ENCODE measurements around the gene GJA4. TPM values are rescaled to one million over a fixed set of nuclear protein-coding genes. Genes with fewer than 3 reads are reported as not detected.

Gene GJA4
- total RNA-seq, 3 donors from 2014 or later (not counting 1 experiment from before 2014, with no cell fraction given): not detected

DNA sequence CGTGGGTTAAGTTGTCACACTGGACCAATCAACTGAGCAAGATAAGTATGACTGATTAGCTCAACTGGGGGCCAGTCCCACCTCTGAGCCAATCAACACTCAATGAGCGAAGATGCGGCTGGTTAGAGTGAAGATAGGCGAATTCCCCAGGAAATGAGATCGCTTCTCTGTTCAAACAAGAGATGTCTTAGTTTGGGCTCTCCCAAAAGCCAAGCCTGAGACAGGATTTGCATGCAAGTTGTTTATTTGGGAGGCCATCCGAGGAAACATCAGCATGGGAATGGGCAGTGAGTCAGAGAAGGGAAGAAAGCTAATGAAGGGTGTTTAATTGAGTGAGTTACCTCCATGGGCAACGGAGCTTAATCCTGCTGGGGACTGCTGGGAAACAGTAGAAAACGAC lies 42.8 kb upstream of the GJA4 start:
- H3K36me3 ChIP-seq (ENCODE audit: control insufficient read depth, insufficient read depth, low read length): no peaks in the 10 kb centered on the region
- H3K27ac ChIP-seq (ENCODE audit: low read length): no peak overlapping the region
- Mint-ChIP-seq H3K4me3 (no peak overlapping the region), H3K27me3 (ENCODE audit: low read depth in 2 of 2) (peaks cover 0 to 8% of the 10 kb centered on the region in 2 donors), H3K4me1 (no peaks in the 10 kb centered on the region), H3K36me3 (no peaks in the 10 kb centered on the region), H3K27ac (no peak overlapping the region), H3K9me3 (no peaks in the 10 kb centered on the region)
- TF ChIP-seq, protein P1, sequence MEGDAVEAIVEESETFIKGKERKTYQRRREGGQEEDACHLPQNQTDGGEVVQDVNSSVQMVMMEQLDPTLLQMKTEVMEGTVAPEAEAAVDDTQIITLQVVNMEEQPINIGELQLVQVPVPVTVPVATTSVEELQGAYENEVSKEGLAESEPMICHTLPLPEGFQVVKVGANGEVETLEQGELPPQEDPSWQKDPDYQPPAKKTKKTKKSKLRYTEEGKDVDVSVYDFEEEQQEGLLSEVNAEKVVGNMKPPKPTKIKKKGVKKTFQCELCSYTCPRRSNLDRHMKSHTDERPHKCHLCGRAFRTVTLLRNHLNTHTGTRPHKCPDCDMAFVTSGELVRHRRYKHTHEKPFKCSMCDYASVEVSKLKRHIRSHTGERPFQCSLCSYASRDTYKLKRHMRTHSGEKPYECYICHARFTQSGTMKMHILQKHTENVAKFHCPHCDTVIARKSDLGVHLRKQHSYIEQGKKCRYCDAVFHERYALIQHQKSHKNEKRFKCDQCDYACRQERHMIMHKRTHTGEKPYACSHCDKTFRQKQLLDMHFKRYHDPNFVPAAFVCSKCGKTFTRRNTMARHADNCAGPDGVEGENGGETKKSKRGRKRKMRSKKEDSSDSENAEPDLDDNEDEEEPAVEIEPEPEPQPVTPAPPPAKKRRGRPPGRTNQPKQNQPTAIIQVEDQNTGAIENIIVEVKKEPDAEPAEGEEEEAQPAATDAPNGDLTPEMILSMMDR (IDR thresholded peaks at IDR 0.05): no peak
- H3K4me1 ChIP-seq (ENCODE audit: control insufficient read depth, insufficient read depth, low read length): no peaks in the 10 kb centered on the region
- WGBS (ENCODE audit: insufficient coverage): 74% methylated on average over 8 of the region's 8 CpGs
- no peaks in the 10 kb centered on the region for H3K9me3 ChIP-seq (ENCODE audit: control insufficient read depth, insufficient read depth, low read length)
- intact Hi-C loops (cut with micrococcal nuclease): no loop called here
- H3K27me3 ChIP-seq (ENCODE audit: control insufficient read depth, insufficient read depth, low read length): no peaks in the 10 kb centered on the region
- H3K4me3 ChIP-seq (ENCODE audit: low read length): no peak overlapping the region
- DNase-seq (no peak), ATAC-seq (no peak)

DNA sequence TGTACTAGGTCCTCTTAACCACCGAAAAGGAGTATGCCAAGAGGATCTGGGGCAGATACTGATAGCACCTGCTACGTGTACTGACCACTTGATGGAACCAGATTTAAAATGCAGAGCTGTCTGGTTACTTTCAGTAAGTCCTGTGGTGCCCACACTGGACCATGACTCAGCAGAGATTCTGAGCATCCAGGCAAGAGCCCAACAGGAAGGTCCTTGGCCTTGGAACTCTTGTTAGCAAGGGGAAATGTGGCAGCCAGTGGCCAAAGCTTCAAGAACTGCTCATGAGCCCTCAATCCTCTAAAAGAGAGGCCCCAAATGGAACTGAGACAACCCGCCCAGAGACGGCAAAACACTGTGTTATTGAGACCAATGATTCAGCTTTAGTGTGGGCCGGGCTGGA lies 42.2 kb upstream of the GJA4 start:
- no peak overlapping the region for H3K4me3 ChIP-seq (ENCODE audit: low read length)
- no peak overlapping the region for H3K27ac ChIP-seq (ENCODE audit: low read length)
- no peaks in the 10 kb centered on the region for H3K9me3 Mint-ChIP-seq
- H3K36me3 Mint-ChIP-seq: no peaks in the 10 kb centered on the region
- H3K27me3 Mint-ChIP-seq (ENCODE audit: low read depth in 2 of 2): peaks cover 0 to 8% of the 10 kb centered on the region in 2 donors
- DNase-seq (no peak), ATAC-seq (no peak)
- H3K36me3 ChIP-seq (ENCODE audit: control insufficient read depth, insufficient read depth, low read length): no peaks in the 10 kb centered on the region
- H3K27ac Mint-ChIP-seq: no peak overlapping the region
- no peaks in the 10 kb centered on the region for H3K4me1 ChIP-seq (ENCODE audit: control insufficient read depth, insufficient read depth, low read length)
- H3K9me3 ChIP-seq (ENCODE audit: control insufficient read depth, insufficient read depth, low read length): no peaks in the 10 kb centered on the region
- intact Hi-C loops (cut with micrococcal nuclease): no loop called here
- WGBS (ENCODE audit: insufficient coverage): 86% methylated on average over 5 of the region's 5 CpGs
- H3K4me1 Mint-ChIP-seq: no peaks in the 10 kb centered on the region
- TF ChIP-seq, protein P1 (IDR thresholded peaks at IDR 0.05): no peak
- no peak overlapping the region for H3K4me3 Mint-ChIP-seq
- no peaks in the 10 kb centered on the region for H3K27me3 ChIP-seq (ENCODE audit: control insufficient read depth, insufficient read depth, low read length)

DNA sequence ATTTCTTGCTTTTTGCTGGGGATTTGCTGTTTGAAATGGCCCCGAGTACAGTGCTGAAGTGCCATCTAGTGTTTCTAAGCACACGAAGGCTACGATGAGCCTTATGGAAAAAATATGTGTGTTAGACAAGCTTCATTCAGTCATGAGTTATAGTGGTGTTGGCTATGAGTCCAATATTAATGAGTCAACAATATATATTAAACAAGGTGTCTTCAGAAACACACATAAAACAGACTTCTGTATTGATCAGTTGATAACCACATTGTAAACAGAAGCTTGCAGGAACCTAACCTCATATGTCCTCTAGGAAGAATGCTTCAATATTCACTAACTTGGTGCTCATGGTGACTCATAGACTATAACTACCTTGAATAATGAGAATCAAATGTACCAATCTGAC lies 39.6 kb upstream of the GJA4 start:
- no peaks in the 10 kb centered on the region for H3K36me3 Mint-ChIP-seq
- H3K4me3 Mint-ChIP-seq: no peak overlapping the region
- 90% methylated on average over 3 of the region's 3 CpGs for WGBS (ENCODE audit: insufficient coverage)
- H3K4me3 ChIP-seq (ENCODE audit: low read length): no peak overlapping the region
- H3K9me3 Mint-ChIP-seq: no peaks in the 10 kb centered on the region
- H3K9me3 ChIP-seq (ENCODE audit: control insufficient read depth, insufficient read depth, low read length): no peaks in the 10 kb centered on the region
- no peak overlapping the region for H3K27ac Mint-ChIP-seq
- DNase-seq: no peak
- H3K4me1 Mint-ChIP-seq: no peaks in the 10 kb centered on the region
- no peaks in the 10 kb centered on the region for H3K4me1 ChIP-seq (ENCODE audit: control insufficient read depth, insufficient read depth, low read length)
- no peaks in the 10 kb centered on the region for H3K27me3 ChIP-seq (ENCODE audit: control insufficient read depth, insufficient read depth, low read length)
- intact Hi-C loops (cut with micrococcal nuclease): no loop called here
- no peak for ATAC-seq
- H3K27me3 Mint-ChIP-seq (ENCODE audit: low read depth in 2 of 2): peaks cover 2 to 6% of the 10 kb centered on the region in 2 donors
- H3K36me3 ChIP-seq (ENCODE audit: control insufficient read depth, insufficient read depth, low read length): no peaks in the 10 kb centered on the region
- TF ChIP-seq, protein P1 (IDR thresholded peaks at IDR 0.05): no peak
- H3K27ac ChIP-seq (ENCODE audit: low read length): no peak overlapping the region

DNA sequence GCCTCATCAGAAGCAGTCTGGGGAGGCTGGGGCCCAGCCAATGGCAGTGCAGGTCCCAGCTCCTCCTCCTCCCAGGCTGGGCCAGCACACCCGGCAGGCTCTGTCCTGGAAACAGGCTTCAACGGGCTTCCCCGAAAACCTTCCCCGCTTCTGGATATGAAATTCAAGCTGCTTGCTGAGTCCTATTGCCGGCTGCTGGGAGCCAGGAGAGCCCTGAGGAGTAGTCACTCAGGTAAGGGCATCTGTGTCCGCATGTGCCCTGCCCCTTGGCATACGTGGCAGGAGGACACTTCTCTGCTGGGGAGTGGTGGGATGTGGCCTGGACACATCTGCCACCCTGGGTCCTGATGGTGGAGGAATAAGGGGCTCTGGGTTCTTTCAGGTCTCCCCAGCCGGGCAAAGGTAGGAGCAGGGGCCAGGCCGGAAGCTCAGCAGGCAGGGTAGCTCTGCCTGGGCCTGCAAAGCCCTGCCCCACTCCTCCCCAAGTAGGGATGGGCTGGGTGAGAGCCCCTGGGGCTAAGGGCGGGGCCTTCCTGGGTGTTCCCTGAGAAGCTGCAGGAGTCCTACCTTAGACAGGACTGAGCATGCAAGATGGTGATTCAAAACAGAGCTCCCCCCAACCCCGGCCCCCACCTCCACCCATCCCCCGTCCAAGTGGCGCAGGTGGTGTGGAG lies 37.7 kb upstream of the GJA4 start, which contains the start of gene GJB5:
TSS of gene GJB5 (plus strand) at position 84 of the 674 bp plus-strand sequence. CDS start 2,284 bp downstream, outside the sequence.
- Mint-ChIP-seq H3K27me3 (ENCODE audit: low read depth in 2 of 2) (peaks cover 0 to 6% of the 10 kb centered on the region in 2 donors), H3K27ac (no peak within 1 kb of the TSS), H3K4me1 (no peaks in the 10 kb centered on the region), H3K36me3 (no peaks in the 10 kb centered on the region), H3K4me3 (no peak within 1 kb of the TSS), H3K9me3 (no peaks in the 10 kb centered on the region)
- no peak for DNase-seq
- Histone ChIP-seq H3K4me3 (ENCODE audit: low read length) (no peak within 1 kb of the TSS), H3K4me1 (ENCODE audit: control insufficient read depth, insufficient read depth, low read length) (no peaks in the 10 kb centered on the region), H3K27ac (ENCODE audit: low read length) (no peak within 1 kb of the TSS), H3K27me3 (ENCODE audit: control insufficient read depth, insufficient read depth, low read length) (no peaks in the 10 kb centered on the region), H3K36me3 (ENCODE audit: control insufficient read depth, insufficient read depth, low read length) (no peaks in the 10 kb centered on the region), H3K9me3 (ENCODE audit: control insufficient read depth, insufficient read depth, low read length) (no peaks in the 10 kb centered on the region)
- ATAC-seq: no peak
- intact Hi-C loops (cut with micrococcal nuclease): no loop called here
- WGBS (ENCODE audit: insufficient coverage): 88% methylated on average over 10 of the region's 13 CpGs
- TF ChIP-seq, protein P1 (IDR thresholded peaks at IDR 0.05): no peak
